Karpas-422 (cell line): Measurements from ENCODE around the gene APEH. TPM values are rescaled to one million over a fixed set of nuclear protein-coding genes. Genes with fewer than 3 reads are reported as not detected.

Experiments used
- DNase-seq: peaks from one replicate; pipeline ENCODE4 v3.0.0-alpha.2; 2015
- H2AFZ ChIP-seq: fragments of 200-600 bp; sonication (generic); 2 replicates; pipeline ENCODE4 v1.6.1; 2014; ENCODE audit warnings: antibody characterized with exemption, low read length, mixed read lengths
- H3K27ac ChIP-seq: fragments of 200-600 bp; sonication (generic); 2 replicates; pipeline ENCODE4 v1.5.1; 2014; ENCODE audit warnings: mild to moderate bottlenecking, low read length, moderate library complexity
- H3K27me3 ChIP-seq: fragments of 200-600 bp; sonication (generic); 2 replicates; pipeline ENCODE4 v1.6.1; 2014; ENCODE audit warnings: low read length, mixed read lengths
- H3K36me3 ChIP-seq: fragments of 200-600 bp; sonication (generic); 2 replicates; pipeline ENCODE4 v1.6.1; 2014; ENCODE audit warnings: low read length, mixed read lengths; ENCODE audit not compliant: insufficient read depth
- H3K4me1 ChIP-seq: fragments of 200-600 bp; sonication (generic); 2 replicates; pipeline ENCODE4 v1.6.1; 2014; ENCODE audit warnings: mild to moderate bottlenecking, low read length, mixed read lengths
- H3K4me2 ChIP-seq: fragments of 200-600 bp; sonication (generic); 2 replicates; pipeline ENCODE4 v1.6.1; 2014; ENCODE audit warnings: low read length, low read depth, mild to moderate bottlenecking; ENCODE audit not compliant: poor library complexity, severe bottlenecking
- H3K4me3 ChIP-seq: fragments of 200-600 bp; sonication (generic); 2 replicates; pipeline ENCODE4 v1.5.1; 2014; ENCODE audit warnings: mild to moderate bottlenecking, antibody characterized with exemption, low read length, mixed read lengths
- H3K79me2 ChIP-seq: fragments of 200-600 bp; sonication (generic); 2 replicates; pipeline ENCODE4 v1.6.1; 2014; ENCODE audit warnings: mild to moderate bottlenecking, low read length, mixed read lengths
- H3K9ac ChIP-seq: fragments of 200-600 bp; sonication (generic); 2 replicates; pipeline ENCODE4 v1.6.0; 2014; ENCODE audit warnings: low read length
- H3K9me2 ChIP-seq: fragments of 200-600 bp; sonication (generic), shearing (Covaris generic); replicated peaks from 2 replicates; pipeline ENCODE4 v1.6.0; 2014; ENCODE audit warnings: mild to moderate bottlenecking, low read length, moderate library complexity; ENCODE audit not compliant: insufficient read depth
- H3K9me3 ChIP-seq: fragments of 300-700, 200-600 bp; sonication (generic); 2 replicates; pipeline ENCODE4 v1.6.1; 2014; ENCODE audit warnings: low read length, mixed read lengths
- H4K20me1 ChIP-seq: fragments of 200-600 bp; sonication (generic); 2 replicates; pipeline ENCODE4 v1.6.1; 2014; ENCODE audit warnings: mild to moderate bottlenecking, antibody characterized with exemption, low read length, low read depth; ENCODE audit not compliant: insufficient read depth
- total RNA-seq: library from RNA; depleted of rRNA; stranded (reverse); fragments of >200 nt; shearing (Covaris generic); gene quantifications from 2 replicates; pipeline ENCODE4 v1.2.3, GENCODE V29; 2014; ENCODE audit warnings: low replicate concordance

The APEH gene
- total RNA-seq, 1 experiment from 2014 or later, result 96.3 TPM

DNA sequence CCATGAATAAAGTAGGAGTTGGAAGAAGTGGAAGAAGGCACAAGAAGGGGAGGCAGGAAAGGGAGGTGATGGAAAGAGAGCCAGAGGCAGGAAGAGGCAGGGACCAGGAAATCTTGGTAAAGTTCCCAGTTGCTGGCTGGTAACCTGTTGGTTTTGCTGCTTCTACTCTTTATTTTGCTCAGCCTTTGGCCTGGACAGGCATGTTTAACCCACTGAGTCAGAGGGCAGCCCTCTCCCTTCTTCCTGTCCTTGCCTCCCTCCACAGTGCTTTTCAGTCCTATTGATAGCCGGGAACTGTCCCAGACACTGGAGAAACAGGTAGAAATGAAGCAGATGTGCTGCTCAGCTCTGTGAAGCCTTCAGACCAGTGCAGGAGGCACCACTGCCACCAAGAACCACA lies 43.4 kb upstream of the APEH start:
- DNase-seq, result no peak
- no peaks in the 10 kb centered on the region for H3K9me3 ChIP-seq

DNA sequence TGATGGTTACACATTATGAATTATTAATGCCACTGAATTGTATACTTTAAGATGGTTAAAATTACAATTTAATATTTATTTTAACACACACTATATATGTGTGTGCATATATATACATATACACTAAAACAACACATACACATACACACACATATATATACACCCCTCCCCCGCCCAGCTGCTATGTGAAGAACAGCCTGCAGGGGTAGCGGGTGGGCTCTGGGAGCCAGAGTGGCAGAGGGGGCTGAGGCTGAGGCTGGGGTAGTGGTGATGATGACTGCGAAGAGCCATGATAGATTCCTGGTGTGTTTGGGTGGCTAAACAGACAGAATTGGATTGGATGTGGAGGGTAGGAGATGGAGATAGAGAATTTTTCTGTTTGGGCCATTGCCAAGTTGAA lies 39.4 kb upstream of the APEH start:
- no peak overlapping the region for H3K4me2 ChIP-seq
- H3K4me3 ChIP-seq, result no peak overlapping the region
- no peaks in the 10 kb centered on the region for H3K27me3 ChIP-seq
- no peak overlapping the region for H2AFZ ChIP-seq
- no peaks in the 10 kb centered on the region for H3K9me2 ChIP-seq
- H3K79me2 ChIP-seq, result no peaks in the 10 kb centered on the region
- no peaks in the 10 kb centered on the region for H3K9me3 ChIP-seq
- H3K36me3 ChIP-seq, result no peaks in the 10 kb centered on the region
- H3K4me1 ChIP-seq, result no peaks in the 10 kb centered on the region
- no peaks in the 10 kb centered on the region for H4K20me1 ChIP-seq
- H3K27ac ChIP-seq, result no peak overlapping the region
- H3K9ac ChIP-seq, result no peak overlapping the region
- DNase-seq, result no peak

More for the DNA sequence above, 43.4 kb upstream of the APEH start:
- H3K9ac ChIP-seq, result no peak overlapping the region
- no peak overlapping the region for H3K4me3 ChIP-seq
- no peaks in the 10 kb centered on the region for H3K27me3 ChIP-seq
- H3K36me3 ChIP-seq, result no peaks in the 10 kb centered on the region
- H3K27ac ChIP-seq, result no peak overlapping the region
- no peaks in the 10 kb centered on the region for H3K4me1 ChIP-seq
- no peaks in the 10 kb centered on the region for H3K79me2 ChIP-seq
- H4K20me1 ChIP-seq, result no peaks in the 10 kb centered on the region
- no peaks in the 10 kb centered on the region for H3K9me2 ChIP-seq
- H2AFZ ChIP-seq, result no peak overlapping the region
- no peak overlapping the region for H3K4me2 ChIP-seq

DNA sequence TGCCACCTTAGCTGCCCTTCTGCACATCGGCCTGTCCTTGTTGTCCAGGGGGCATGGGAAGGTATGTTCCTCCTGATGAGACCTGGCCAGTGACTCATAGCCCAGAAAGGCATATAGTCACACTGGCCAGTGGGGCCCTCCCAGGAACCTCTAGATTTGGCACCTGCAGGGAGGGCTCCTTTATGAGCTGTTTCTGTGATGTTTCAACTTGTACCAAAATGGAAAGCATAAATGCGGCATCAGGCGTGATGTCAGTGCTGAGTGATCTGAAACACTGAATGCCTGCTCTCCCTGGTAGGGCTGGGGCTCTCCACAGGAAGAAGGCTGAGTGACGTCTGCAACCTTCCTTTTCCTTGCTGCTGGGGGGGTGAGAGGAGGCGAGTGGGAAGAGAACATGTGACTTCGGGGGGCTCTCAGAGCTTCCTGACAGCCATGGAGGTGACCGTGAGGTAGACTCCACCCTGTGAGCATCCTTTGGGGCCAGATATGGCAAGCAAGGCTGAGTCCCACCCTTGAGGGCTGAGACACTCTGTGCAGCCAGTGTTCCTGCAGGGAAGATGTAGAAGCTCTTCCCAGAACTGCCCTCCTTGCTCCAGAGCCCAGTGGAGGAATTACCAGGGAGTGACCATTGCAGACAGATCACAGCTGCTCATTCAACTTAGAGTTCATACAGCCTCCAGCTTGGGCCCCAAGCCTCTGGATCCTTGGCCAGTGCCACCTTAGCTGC lies 37.1 kb upstream of the APEH start:
- DNase-seq, result no peak
- Histone ChIP-seq H3K27me3 (no peaks in the 10 kb centered on the region), H3K4me3 (no peak overlapping the region), H3K79me2 (no peaks in the 10 kb centered on the region), H3K9me3 (no peaks in the 10 kb centered on the region), H3K4me1 (no peaks in the 10 kb centered on the region), H3K4me2 (no peak overlapping the region), H3K36me3 (no peaks in the 10 kb centered on the region), H3K9me2 (no peaks in the 10 kb centered on the region), H3K27ac (no peak overlapping the region), H2AFZ (no peak overlapping the region), H3K9ac (no peak overlapping the region), H4K20me1 (no peaks in the 10 kb centered on the region)

DNA sequence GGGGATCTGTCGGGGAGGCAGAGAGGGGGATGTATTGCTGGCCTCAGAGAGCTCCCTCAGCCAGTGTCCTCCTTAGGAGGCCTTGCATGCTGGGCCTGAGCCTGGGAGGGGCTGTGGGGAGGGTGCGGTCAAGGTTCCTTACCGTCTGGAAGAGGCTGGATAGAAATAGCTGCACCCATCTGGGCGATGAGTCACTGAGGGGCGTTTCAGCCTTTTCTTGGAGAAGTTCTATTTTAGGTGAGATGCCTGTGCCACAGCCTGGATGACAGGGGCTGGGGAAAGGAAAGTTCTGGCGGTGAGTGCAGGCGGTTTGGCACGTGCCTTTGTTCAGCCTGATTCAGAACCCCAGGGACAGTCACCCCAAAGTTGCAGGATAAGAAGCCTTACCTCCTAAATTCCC lies 35.7 kb upstream of the APEH start:
- DNase-seq, result no peak
- Histone ChIP-seq H4K20me1 (no peaks in the 10 kb centered on the region), H3K9ac (no peak overlapping the region)

DNA sequence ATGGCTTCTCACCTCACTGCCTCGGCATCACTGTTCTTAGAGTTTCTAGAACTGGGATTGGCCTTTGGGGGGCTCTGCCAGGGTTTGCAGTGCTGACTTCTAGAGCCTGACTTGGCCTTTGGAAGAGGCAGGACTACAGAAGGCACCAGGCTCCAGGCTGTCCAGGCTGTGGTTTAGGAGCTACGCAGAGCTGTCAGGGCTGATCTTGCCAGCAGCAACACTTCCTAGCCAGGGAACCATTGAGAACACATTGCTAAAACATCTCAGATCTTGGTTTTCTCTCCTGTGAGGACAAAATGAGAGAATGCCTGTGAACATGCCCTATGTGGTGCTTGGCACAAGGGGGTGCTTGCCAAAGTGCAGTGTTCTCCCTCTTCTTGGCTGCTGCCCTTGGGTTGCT lies 34.6 kb upstream of the APEH start:
- Histone ChIP-seq H3K27ac (no peak overlapping the region), H3K4me3 (no peak overlapping the region), H2AFZ (no peak overlapping the region), H3K9ac (no peak overlapping the region), H3K4me2 (no peak overlapping the region), H3K9me2 (no peaks in the 10 kb centered on the region), H3K36me3 (no peaks in the 10 kb centered on the region), H4K20me1 (no peaks in the 10 kb centered on the region), H3K79me2 (no peaks in the 10 kb centered on the region), H3K9me3 (no peaks in the 10 kb centered on the region), H3K4me1 (no peaks in the 10 kb centered on the region), H3K27me3 (no peaks in the 10 kb centered on the region)
- no peak for DNase-seq

More for the DNA sequence above, 35.7 kb upstream of the APEH start:
- H3K27ac ChIP-seq, result no peak overlapping the region
- H3K79me2 ChIP-seq, result no peaks in the 10 kb centered on the region
- H2AFZ ChIP-seq, result no peak overlapping the region
- no peak overlapping the region for H3K4me2 ChIP-seq
- H3K27me3 ChIP-seq, result no peaks in the 10 kb centered on the region
- no peaks in the 10 kb centered on the region for H3K36me3 ChIP-seq
- H3K9me2 ChIP-seq, result no peaks in the 10 kb centered on the region
- H3K4me1 ChIP-seq, result no peaks in the 10 kb centered on the region
- H3K9me3 ChIP-seq, result no peaks in the 10 kb centered on the region
- H3K4me3 ChIP-seq, result no peak overlapping the region

DNA sequence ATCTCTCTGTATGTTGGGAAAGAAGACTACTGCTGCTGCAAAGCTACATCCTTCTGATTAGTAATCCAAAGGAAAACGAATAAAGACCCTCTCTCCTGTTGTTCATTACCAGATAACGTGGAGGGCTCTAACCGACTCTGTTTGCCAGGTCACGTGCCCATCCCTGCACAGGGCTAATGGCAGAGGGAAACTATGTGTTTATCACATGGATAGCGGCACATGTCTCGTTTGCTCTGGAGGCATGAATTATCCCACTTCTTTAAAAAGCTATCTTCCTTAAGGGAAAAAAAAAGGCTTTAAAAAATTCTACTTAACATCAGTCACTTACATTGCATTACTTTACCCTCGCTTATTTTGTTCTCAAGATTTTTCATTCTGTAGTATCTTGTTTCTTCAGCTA lies 32.9 kb upstream of the APEH start:
- Histone ChIP-seq H3K9ac (no peak overlapping the region), H3K4me1 (no peaks in the 10 kb centered on the region), H3K27me3 (no peaks in the 10 kb centered on the region), H3K4me2 (no peak overlapping the region), H3K36me3 (no peaks in the 10 kb centered on the region), H3K27ac (no peak overlapping the region), H3K9me2 (no peaks in the 10 kb centered on the region), H3K4me3 (no peak overlapping the region), H3K79me2 (no peaks in the 10 kb centered on the region), H4K20me1 (no peaks in the 10 kb centered on the region), H3K9me3 (no peaks in the 10 kb centered on the region), H2AFZ (no peak overlapping the region)
- no peak for DNase-seq

DNA sequence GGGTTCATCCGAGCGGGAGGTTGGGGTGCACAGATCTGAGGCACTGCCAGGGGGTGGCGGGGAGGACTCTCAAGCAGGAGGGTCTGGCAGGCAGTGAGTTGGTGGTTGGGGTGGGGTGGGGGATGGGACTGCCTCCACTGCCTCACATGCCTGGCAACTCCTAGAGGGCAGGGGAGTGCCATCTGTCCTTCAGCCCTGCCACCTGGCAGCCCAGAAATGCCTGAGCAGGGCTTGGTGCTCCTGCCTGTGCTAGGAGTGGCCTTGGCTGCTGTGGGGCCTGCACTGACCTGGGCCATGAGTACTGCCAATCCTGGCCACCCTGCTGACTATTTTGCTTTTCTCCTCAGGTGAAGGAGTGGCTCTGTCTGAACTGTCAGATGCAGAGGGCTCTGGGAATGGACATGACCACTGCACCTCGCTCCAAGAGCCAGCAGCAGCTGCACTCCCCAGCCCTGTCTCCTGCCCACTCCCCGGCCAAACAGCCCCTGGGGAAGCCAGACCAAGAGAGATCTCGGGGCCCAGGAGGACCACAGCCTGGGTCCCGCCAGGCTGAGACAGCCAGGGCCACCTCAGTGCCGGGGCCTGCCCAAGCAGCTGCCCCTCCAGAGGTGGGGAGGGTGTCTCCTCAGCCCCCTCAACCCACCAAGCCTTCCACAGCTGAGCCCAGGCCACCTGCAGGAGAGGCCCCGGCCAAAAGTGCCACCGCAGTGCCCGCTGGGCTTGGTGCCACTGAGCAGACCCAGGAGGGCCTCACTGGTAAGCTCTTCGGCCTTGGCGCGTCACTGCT lies 32.0 kb upstream of the APEH start:
- Histone ChIP-seq H2AFZ (no peak overlapping the region), H4K20me1 (no peaks in the 10 kb centered on the region), H3K9me2 (no peaks in the 10 kb centered on the region), H3K9me3 (no peaks in the 10 kb centered on the region), H3K36me3 (no peaks in the 10 kb centered on the region), H3K27ac (no peak overlapping the region), H3K27me3 (no peaks in the 10 kb centered on the region), H3K4me2 (no peak overlapping the region), H3K4me3 (no peak overlapping the region), H3K79me2 (no peaks in the 10 kb centered on the region), H3K4me1 (no peaks in the 10 kb centered on the region), H3K9ac (no peak overlapping the region)
- DNase-seq, result no peak

DNA sequence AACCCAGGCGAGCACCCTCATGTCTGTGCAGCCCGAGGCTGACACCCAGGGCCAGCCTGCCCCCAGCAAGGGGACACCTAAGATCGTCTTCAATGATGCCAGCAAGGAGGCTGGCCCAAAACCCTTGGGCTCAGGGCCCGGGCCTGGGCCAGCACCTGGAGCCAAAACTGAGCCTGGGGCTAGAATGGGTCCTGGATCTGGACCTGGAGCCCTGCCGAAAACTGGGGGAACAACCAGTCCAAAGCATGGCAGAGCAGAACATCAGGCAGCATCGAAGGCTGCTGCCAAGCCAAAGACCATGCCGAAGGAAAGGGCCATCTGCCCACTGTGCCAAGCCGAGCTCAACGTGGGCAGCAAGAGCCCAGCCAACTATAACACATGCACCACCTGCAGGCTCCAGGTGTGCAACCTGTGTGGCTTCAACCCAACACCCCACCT lies 31.4 kb upstream of the APEH start:
- H2AFZ ChIP-seq, result no peak overlapping the region

More for the DNA sequence above, 31.4 kb upstream of the APEH start:
- DNase-seq, result no peak
- H3K9me3 ChIP-seq, result no peaks in the 10 kb centered on the region
- no peaks in the 10 kb centered on the region for H3K27me3 ChIP-seq
- H3K4me1 ChIP-seq, result no peaks in the 10 kb centered on the region
- H3K27ac ChIP-seq, result no peak overlapping the region
- H3K9me2 ChIP-seq, result no peaks in the 10 kb centered on the region
- H3K79me2 ChIP-seq, result no peaks in the 10 kb centered on the region
- H3K4me2 ChIP-seq, result no peak overlapping the region
- no peak overlapping the region for H3K4me3 ChIP-seq
- no peak overlapping the region for H3K9ac ChIP-seq
- H3K36me3 ChIP-seq, result no peaks in the 10 kb centered on the region
- no peaks in the 10 kb centered on the region for H4K20me1 ChIP-seq
